Lower leg skin (tissue), 3 donors: ENCODE results near the gene CLEC3B.

Experiments
- POLR2A ChIP-seq, 2 donors: fragments of 450-650 bp; IDR thresholded peaks; one replicate each; pipeline ENCODE4 v1.6.1; 2016 to 2017; ENCODE audit warnings: antibody characterized with exemption in 2 of 2, mild to moderate bottlenecking in 1 of 2, moderate library complexity in 1 of 2
- TF ChIP-seq, protein P1 (sequence below), 3 donors: fragments of 450-650 bp; IDR thresholded peaks; one replicate each; pipeline ENCODE4 v1.5.1; 2016; ENCODE audit warnings: antibody characterized with exemption in 3 of 3, mild to moderate bottlenecking in 3 of 3, moderate library complexity in 2 of 3

DNA sequence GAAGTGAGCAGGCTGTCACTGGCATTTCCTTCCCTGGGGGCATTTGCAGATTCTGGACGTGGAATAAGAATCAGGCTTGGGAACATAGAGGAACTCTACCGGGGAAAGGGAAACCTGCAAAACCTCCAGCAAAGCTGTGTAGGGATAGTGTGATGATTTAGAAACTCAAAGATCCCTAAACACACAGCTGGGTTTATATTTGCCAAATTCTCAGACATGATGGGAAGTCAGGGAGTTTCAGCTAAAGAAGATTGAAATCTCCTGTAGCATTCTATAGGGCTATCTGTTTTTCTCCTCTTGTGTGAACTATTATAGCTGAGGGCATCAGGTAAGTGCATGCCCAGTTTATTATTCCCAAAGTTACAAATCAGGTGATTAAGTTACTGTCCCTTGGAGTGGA lies 9.2 kb upstream of the CLEC3B start:
- TF ChIP-seq, protein P1, sequence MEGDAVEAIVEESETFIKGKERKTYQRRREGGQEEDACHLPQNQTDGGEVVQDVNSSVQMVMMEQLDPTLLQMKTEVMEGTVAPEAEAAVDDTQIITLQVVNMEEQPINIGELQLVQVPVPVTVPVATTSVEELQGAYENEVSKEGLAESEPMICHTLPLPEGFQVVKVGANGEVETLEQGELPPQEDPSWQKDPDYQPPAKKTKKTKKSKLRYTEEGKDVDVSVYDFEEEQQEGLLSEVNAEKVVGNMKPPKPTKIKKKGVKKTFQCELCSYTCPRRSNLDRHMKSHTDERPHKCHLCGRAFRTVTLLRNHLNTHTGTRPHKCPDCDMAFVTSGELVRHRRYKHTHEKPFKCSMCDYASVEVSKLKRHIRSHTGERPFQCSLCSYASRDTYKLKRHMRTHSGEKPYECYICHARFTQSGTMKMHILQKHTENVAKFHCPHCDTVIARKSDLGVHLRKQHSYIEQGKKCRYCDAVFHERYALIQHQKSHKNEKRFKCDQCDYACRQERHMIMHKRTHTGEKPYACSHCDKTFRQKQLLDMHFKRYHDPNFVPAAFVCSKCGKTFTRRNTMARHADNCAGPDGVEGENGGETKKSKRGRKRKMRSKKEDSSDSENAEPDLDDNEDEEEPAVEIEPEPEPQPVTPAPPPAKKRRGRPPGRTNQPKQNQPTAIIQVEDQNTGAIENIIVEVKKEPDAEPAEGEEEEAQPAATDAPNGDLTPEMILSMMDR (IDR thresholded peaks at IDR 0.05), result no peak
- no peak for TF ChIP-seq POLR2A (IDR thresholded peaks at IDR 0.05)
